ENCODE results near the gene SLIT2. TPM values are rescaled to one million over a fixed set of nuclear protein-coding genes. Genes with fewer than 3 reads are reported as not detected.

SLIT2 gene
- total RNA-seq, 4 donors from 2014 or later: 82.3 to 101 (median 92.0) TPM

- no peaks in the 10 kb centered on the region for H3K36me3 ChIP-seq
- no peaks in the 10 kb centered on the region for H3K27me3 ChIP-seq
- no peak overlapping the region for H3K4me3 ChIP-seq
- intact Hi-C loops (cut with DNase I): loop anchor here (10.0 kb wide), 1 partner anchor 265 kb away; no protein-coding TSS in a partner anchor
- DNase-seq (ENCODE audit: extremely low spot score): no peak
- WGBS: 89% methylated on average over 3 of the region's 3 CpGs
- no peaks in the 10 kb centered on the region for H3K9me3 ChIP-seq
- peaks cover 0 to 10% (median under 1%) of the 10 kb centered on the region in 4 donors for H3K4me1 ChIP-seq
- H3K27ac ChIP-seq (replicated peaks in 1 of 4): no peak overlapping the region
- TF ChIP-seq POLR2A (IDR thresholded peaks at IDR 0.05; ENCODE audit: low read depth) (no peak), POLR2AphosphoS5 (IDR thresholded peaks at IDR 0.05) (no peak), CTCF (IDR thresholded peaks at IDR 0.05) (no peak), EP300 (IDR thresholded peaks at IDR 0.05) (no peak)
Measured at GRCh38 chr4:20289782-20290181, 38.1 kb downstream of the SLIT2 start.

GRCh38 chr4:20292739-20293138 lies 41.0 kb downstream of the SLIT2 start:
- WGBS: 95% methylated on average over 3 of the region's 3 CpGs
- intact Hi-C loops (cut with DNase I): loop anchor here (10.0 kb wide), 1 partner anchor 262 kb away; no protein-coding TSS in a partner anchor

GRCh38 chr4:20297261-20297660 lies 45.6 kb downstream of the SLIT2 start:
- WGBS: 46% methylated on average over 2 of the region's 2 CpGs
- no peak for TF ChIP-seq POLR2A (IDR thresholded peaks at IDR 0.05; ENCODE audit: low read depth)
- TF ChIP-seq POLR2AphosphoS5 (IDR thresholded peaks at IDR 0.05): no peak
- intact Hi-C loops (cut with DNase I): loop anchor here (10.0 kb wide), 1 partner anchor 258 kb away; no protein-coding TSS in a partner anchor
- no peak for DNase-seq (ENCODE audit: extremely low spot score)
- Histone ChIP-seq H3K9me3 (no peaks in the 10 kb centered on the region), H3K27ac (replicated peaks in 1 of 4) (no peak overlapping the region), H3K4me3 (no peak overlapping the region), H3K36me3 (no peaks in the 10 kb centered on the region), H3K27me3 (no peaks in the 10 kb centered on the region), H3K4me1 (peaks cover 0 to 45% (median 25%) of the 10 kb centered on the region in 4 donors)

More at GRCh38 chr4:20292739-20293138, 41.0 kb downstream of the SLIT2 start:
- H3K9me3 ChIP-seq: no peaks in the 10 kb centered on the region
- no peak overlapping the region for H3K27ac ChIP-seq (replicated peaks in 1 of 4)
- DNase-seq (ENCODE audit: extremely low spot score): no peak
- TF ChIP-seq EP300 (IDR thresholded peaks at IDR 0.05): no peak
- no peak for TF ChIP-seq POLR2AphosphoS5 (IDR thresholded peaks at IDR 0.05)
- TF ChIP-seq CTCF (IDR thresholded peaks at IDR 0.05): no peak
- no peak for TF ChIP-seq POLR2A (IDR thresholded peaks at IDR 0.05; ENCODE audit: low read depth)
- H3K4me1 ChIP-seq: peaks cover 0 to 25% (median 21%) of the 10 kb centered on the region in 4 donors
- H3K36me3 ChIP-seq: no peaks in the 10 kb centered on the region
- H3K27me3 ChIP-seq: no peaks in the 10 kb centered on the region
- no peak overlapping the region for H3K4me3 ChIP-seq

- Histone ChIP-seq H3K27me3 (no peaks in the 10 kb centered on the region), H3K4me1 (peaks cover 0 to 45% (median 25%) of the 10 kb centered on the region in 4 donors), H3K9me3 (no peaks in the 10 kb centered on the region), H3K27ac (replicated peaks in 1 of 4) (no peak overlapping the region), H3K36me3 (no peaks in the 10 kb centered on the region), H3K4me3 (no peak overlapping the region)
- TF ChIP-seq POLR2AphosphoS5 (IDR thresholded peaks at IDR 0.05) (no peak), CTCF (IDR thresholded peaks at IDR 0.05) (no peak)
- DNase-seq (ENCODE audit: extremely low spot score): no peak
- intact Hi-C loops (cut with DNase I): loop anchor here (10.0 kb wide), 1 partner anchor 257 kb away; no protein-coding TSS in a partner anchor
- 89% methylated on average over 6 of the region's 6 CpGs for WGBS
Measured at GRCh38 chr4:20297783-20298182, 46.1 kb downstream of the SLIT2 start.

- H3K27ac ChIP-seq (replicated peaks in 1 of 4): no peak overlapping the region
- TF ChIP-seq POLR2AphosphoS5 (IDR thresholded peaks at IDR 0.05) (no peak), POLR2A (IDR thresholded peaks at IDR 0.05; ENCODE audit: low read depth) (no peak), CTCF (IDR thresholded peaks at IDR 0.05) (no peak), EP300 (IDR thresholded peaks at IDR 0.05) (no peak)
- H3K36me3 ChIP-seq: no peaks in the 10 kb centered on the region
- H3K9me3 ChIP-seq: no peaks in the 10 kb centered on the region
- no peaks in the 10 kb centered on the region for H3K27me3 ChIP-seq
- no peak overlapping the region for H3K4me3 ChIP-seq
- peaks cover 0 to 45% (median 25%) of the 10 kb centered on the region in 4 donors for H3K4me1 ChIP-seq
- no peak for DNase-seq (ENCODE audit: extremely low spot score)
- intact Hi-C loops (cut with DNase I): loop anchor here (10.0 kb wide), 1 partner anchor 256 kb away; no protein-coding TSS in a partner anchor
Measured at GRCh38 chr4:20298455-20298854, 46.8 kb downstream of the SLIT2 start.

Data from esophagus muscularis mucosa (tissue), 4 donors.